ENCODE measurements around the gene TBPL2.

Gene TBPL2

DNA sequence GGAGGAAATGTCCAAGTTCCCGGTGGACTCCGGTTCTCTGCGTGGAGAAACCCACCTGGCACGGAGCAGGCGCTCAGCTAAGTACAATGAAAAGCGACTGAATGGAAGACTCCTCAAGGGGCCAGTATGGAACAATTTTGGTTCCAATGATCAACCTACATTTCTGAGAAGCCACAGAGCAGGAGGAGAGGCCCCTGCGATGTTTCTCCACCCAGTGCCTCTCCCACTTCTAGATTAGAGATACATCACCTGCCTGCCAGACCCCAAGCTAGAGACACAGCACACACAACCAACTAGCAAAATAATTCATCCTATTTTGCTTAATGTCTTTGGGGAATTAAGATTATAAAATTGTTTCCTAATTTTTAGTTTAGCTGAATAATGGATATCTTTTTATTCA, 67.6 kb downstream of the TBPL2 start:
- no peak for DNase-seq (ENCODE audit: extremely low read depth in 1 of 2, low read depth in 1 of 2)

DNA sequence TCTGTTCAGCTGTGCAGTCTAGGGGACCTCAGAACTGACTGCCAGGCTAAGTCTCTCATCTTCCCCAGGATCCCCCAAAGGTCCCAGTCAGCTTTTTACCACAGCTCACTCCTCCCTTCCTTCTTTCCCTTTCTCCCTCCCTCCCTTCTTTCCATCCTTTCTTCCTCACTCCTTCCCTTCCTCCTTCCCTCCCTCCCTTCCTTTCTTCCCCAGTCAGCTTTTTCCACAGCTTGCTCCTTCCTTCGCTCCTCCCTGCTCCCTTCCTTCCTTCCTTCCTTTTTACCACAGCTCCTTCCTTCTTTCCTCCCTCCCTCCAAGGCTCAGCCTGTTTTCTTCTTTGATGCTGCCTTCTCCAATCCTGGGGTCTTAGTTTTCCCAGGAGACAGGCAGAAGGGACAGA, 68.0 kb downstream of the TBPL2 start:
- DNase-seq (ENCODE audit: extremely low read depth in 1 of 2, low read depth in 1 of 2) = no peak

DNA sequence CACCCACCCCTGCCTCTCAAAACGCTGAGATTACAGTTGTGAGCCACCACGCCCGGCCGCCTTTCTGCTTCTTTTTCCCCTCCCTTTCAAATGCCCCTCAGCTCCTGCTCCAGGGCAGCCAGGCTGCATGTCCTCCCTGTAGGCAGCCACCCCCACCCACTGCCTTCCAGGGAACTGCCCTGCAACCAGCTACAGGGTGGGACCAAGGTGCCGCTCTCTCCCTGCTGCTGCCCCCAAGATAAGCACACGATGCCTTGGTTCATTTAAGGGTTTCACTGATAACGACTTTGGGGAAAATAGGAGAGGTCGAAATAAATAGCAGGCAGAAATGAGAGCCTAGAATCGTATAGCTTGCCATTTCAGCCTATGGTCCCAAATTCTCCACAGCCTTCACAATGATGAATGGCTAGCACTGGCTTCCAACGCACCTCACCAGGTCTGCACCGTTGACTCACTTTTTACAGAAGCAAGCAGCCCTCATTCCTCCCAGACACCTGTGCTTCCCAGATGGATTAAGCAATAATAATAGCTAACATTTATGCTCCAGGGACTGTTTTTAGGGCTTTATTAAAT, 69.4 kb downstream of the TBPL2 start:
- no peak for DNase-seq (ENCODE audit: extremely low read depth in 1 of 2, low read depth in 1 of 2)

DNA sequence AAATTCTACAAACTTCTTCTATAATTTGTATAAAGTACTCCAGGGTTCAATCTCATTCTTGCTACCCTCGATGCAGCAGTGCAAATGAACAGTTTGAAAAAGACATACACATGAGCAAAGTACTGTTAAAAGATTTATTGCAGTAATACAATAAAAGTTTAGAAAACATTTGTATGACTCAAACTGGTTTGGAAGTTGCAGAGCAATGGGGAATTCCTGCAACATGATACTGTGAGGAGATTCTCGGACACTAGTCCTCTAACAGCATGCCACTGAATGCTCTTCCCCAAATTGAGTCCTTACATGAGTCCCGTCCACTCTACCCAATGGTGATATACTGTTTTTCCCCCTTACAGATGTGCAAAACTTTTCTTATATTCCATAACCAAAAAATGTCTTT, 74.1 kb downstream of the TBPL2 start:
- DNase-seq (ENCODE audit: extremely low read depth in 1 of 2, low read depth in 1 of 2) = no peak
